NT2/D1 (cell line): ENCODE measurements around the gene ZNF385B.

Experiments
- SUZ12 ChIP-seq: IDR thresholded peaks from 2 replicates; pipeline ENCODE4 v1.6.1; 2011; ENCODE audit not compliant: insufficient read length, insufficient read depth; ENCODE audit errors: extremely low read depth
- YY1 ChIP-seq: IDR thresholded peaks from 2 replicates; pipeline ENCODE4 v1.6.1; 2011; ENCODE audit not compliant: insufficient read length, insufficient read depth
- ZNF274 ChIP-seq: IDR thresholded peaks from 2 replicates; pipeline ENCODE4 v1.6.1; 2011; ENCODE audit warnings: mild to moderate bottlenecking, low read depth, low read length

DNA sequence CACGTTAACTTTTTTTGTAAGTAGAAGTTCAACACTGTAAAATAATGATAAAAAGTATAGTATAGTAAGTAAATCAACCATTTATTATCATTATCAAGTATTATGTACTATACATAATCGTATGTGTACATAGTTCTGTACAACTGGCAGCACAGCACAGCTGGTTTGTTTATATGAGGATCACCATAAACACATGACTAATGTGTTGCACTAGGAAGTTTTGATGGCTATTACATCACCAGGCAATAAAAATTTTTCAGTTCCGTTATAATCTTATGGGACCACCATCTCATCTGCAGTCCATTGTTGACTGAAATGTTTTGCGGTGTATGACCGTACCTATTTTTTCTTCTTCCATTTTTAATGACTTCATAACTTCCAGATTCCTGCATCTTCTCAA, 39.2 kb upstream of the ZNF385B start:
- no peak for TF ChIP-seq SUZ12
- no peak for TF ChIP-seq YY1
- no peak for TF ChIP-seq ZNF274
